Measurements from ENCODE around the gene IGFBP1.
A peak's percentile ranks its signal among the peaks of the same experiment; 100 is the strongest.

Gene IGFBP1

GRCh38 chr7:45902820-45903219 lies 14.5 kb downstream of the IGFBP1 start:
- DNase-seq (ENCODE audit: low read depth in 2 of 2), result no peak

- DNase-seq (ENCODE audit: low read depth in 2 of 2), result no peak
Measured at GRCh38 chr7:45909561-45909960, 21.3 kb downstream of the IGFBP1 start.

DNA sequence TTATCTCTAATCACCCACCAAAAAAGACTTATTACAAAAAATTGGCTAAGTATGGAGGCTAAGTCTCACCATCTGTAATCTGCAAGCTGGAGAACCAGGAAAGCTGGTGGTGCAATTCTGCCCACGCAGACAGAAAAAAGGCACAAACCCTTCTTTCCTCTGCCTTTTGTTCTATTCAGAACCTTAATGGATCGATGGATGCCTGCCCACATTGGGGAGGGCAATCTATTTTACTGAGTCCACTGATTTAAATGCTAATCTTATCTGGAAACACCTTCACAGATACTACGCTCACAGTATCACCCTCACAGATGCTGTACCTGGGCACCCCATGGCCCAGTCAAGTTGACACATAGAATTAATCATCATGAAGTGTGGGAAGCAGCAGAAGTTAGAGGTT lies 22.6 kb downstream of the IGFBP1 start:
- DNase-seq (ENCODE audit: low read depth in 2 of 2), result no peak

DNA sequence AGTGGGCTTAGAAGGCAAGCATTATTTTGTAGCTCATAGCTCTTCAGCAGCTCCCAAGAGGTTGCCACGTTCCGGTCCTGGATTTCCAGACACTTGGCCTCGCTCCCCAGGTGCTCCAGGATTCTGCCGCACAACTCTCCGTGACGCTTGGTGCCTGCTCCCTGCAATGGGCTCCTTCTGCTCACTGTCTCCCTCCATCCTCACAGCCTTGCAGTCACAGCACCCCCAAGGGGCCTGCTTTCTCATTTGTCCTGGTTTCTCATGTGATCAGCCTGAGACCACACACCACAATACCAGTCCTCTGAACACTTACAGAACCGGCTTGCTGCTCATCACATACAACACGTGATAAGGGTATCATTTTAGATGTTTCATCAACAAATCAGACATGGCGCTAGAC lies 23.0 kb downstream of the IGFBP1 start:
- no peak for DNase-seq (ENCODE audit: low read depth in 2 of 2)

GRCh38 chr7:45912972-45913371 lies 24.7 kb downstream of the IGFBP1 start:
- no peak for DNase-seq (ENCODE audit: low read depth in 2 of 2)

DNA sequence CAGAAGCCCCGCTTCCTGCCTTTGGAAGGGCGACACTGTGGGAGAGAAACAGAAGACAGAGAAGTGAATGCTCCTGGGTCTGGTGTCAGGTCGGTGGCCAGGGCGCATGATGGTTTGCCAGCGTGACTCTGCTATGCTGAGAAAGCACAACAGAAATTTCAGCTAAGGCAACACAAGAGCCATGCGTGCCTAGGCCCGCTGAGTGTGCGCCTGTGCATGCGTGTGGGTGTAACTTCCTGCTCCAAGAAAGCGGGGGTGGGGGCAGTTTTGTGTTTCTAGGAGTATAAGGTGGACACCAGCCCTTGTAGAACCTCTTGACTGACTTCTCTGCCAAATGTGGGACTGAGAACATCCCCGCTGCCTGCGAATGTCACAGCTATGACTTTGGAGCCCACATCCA lies 26.6 kb downstream of the IGFBP1 start:
- no peak for DNase-seq (ENCODE audit: low read depth in 2 of 2)

GRCh38 chr7:45915606-45916005 lies 27.3 kb downstream of the IGFBP1 start:
- no peak for DNase-seq (ENCODE audit: low read depth in 2 of 2)

- DNase-seq (ENCODE audit: low read depth in 2 of 2), result no peak
Measured at GRCh38 chr7:45917064-45917463, 28.8 kb downstream of the IGFBP1 start.

GRCh38 chr7:45917658-45918057 lies 29.4 kb downstream of the IGFBP1 start:
- DNase-seq (ENCODE audit: low read depth in 2 of 2), result peak; percentile 61 to 84

DNA sequence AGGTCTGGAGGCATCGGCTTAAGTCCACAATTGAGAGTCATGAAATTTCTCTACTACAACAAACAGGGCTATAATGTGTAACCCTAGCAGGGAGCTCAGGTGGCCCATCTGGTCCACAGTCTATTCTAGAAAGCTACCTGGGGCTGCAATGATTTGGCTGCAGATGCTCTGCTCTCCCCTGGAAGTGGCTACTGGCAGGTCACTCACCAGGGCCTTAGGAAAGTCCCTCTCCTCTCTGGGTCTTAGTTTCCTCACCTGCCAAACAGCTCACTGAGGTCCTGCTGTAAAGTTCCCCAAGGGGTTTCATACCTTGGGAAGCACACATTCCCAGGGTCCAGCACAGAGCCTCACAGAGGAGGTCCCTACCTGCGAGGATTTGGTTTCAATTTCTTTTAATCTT lies 30.3 kb downstream of the IGFBP1 start:
- no peak for DNase-seq (ENCODE audit: low read depth in 2 of 2)

GRCh38 chr7:45919231-45919784 lies 31.0 kb downstream of the IGFBP1 start:
- DNase-seq (ENCODE audit: low read depth in 2 of 2), result no peak

GRCh38 chr7:45919993-45920459 lies 31.7 kb downstream of the IGFBP1 start:
- DNase-seq (ENCODE audit: low read depth in 2 of 2), result no peak

DNA sequence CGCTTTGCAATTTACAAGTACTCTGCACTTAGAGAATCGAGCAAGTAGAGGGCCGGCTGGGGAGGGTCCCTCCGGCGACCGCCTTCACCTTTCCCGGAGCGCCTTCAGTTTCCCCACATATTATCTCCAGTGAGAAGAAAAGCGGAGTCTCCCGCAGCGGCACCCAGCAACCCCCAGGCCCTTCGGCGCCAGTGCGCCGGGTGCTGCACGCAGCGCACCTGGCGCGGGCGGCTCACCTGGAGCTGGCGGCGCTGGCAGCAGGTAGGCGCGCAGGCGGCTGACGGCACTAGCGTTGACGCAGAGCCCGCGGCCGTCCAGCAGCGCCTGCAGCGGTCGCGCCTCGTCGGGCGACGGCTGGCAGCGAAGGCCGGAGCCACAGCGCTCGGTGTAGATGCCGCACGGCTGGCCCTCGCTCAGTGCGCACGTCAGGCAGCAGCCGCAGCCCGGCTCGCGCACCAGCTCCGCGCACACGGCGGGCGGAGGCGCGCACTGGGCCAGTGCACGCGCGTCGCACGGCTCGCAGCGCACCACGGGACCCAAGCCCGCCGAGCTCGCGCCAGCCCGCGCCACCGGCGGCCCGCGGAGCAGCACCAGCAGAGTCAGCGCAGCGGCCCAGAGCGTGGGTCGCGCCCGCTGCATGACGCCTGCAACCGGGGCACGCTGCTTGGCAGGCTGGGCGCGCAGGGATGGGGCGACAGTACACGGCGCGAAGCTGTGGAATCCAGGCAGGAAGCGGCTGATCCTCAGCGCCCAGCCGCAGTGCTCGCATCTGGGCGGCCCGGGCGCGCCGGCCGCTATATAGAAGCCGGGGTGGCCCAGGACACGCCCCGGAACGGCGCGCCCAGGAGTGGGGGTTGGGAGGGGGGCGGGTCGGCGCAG lies 32.5 kb downstream of the IGFBP1 start, which contains the start of gene IGFBP3:
TSS of gene IGFBP3 (minus strand) at position 771 of the 879 bp plus-strand sequence. CDS start at position 639, 132 bp downstream.
- no peak for DNase-seq (ENCODE audit: low read depth in 2 of 2)

DNA sequence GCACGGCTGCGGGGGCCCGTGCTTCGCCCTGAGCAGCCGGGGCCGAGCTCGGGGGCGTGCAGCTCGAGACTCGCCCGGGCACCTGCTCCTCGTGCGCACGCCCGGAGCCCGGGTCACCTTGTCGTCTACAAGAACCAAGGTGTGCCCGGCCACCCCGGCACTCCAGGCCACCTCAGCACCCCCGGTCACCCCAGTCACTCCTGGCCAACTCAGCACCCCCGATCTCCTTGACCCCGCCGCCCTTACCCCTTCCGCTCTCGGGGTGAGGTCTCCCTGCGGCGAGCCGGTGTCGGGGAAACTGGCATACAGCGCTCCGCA lies 33.1 kb downstream of the IGFBP1 start:
- no peak for DNase-seq (ENCODE audit: low read depth in 2 of 2)

GRCh38 chr7:45921699-45922519 lies 33.6 kb downstream of the IGFBP1 start:
- no peak for DNase-seq (ENCODE audit: low read depth in 2 of 2)

DNA sequence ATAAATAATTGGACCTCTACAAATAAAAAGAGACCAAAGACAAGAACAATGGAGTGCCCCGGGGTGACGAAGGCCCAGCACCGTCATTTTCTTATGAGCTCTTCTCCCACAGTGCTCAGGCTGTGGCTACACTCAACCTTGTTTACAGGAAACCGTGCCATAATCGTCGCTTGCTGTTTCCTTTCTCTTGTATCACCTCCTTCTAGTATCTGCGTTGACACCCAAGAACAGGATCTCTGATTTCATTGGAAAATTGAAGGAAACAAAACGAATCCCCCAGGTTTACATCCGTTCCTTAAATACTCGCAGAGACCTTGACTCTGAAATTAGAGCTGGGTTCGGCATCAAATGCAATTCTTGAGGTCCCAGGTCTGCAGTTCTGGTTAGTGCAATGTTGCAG lies 34.5 kb downstream of the IGFBP1 start:
- DNase-seq (ENCODE audit: low read depth in 2 of 2), result no peak

DNA sequence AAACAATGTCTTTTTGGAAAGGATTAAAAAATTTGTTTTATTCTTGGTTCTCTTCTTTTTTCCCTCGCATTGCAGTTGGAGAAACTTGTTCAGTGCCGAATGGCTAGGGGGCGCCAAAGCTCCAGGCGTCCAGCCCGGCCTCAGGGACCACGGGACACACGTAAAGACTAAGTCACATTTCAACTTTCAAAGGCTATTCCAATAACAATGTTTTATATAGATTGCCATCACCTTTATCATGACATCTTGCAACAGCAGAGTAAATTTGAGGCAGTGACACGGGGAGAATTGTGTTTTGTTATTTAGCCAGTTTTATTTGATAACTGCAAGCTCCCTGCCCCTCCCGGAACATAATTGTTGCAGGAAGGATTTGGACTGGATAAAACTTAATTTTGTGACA lies 35.0 kb downstream of the IGFBP1 start:
- DNase-seq (ENCODE audit: low read depth in 2 of 2), result peak; percentile 49 to 59

DNA sequence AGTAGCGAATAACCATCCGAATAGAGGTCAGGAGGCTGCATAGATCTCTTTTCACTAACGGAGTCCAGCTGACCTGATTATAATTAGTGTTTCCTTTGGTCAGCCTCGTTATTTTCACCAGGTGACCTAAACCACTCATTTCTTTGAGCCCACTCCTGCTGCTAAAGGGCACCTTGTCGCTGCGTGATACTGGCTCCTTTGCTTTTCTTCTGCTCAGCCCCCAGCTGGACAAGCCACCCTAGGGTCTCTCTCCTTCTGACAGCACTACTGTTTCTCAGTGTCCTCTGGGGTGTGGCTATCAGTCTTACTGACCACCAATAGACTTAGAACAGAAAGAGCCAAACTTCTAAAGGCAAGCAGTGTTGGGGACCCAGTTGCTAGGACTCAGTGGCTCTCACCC lies 35.5 kb downstream of the IGFBP1 start:
- DNase-seq (ENCODE audit: low read depth in 2 of 2), result no peak

- no peak for DNase-seq (ENCODE audit: low read depth in 2 of 2)
Measured at GRCh38 chr7:45924283-45924682, 36.0 kb downstream of the IGFBP1 start.

DNA sequence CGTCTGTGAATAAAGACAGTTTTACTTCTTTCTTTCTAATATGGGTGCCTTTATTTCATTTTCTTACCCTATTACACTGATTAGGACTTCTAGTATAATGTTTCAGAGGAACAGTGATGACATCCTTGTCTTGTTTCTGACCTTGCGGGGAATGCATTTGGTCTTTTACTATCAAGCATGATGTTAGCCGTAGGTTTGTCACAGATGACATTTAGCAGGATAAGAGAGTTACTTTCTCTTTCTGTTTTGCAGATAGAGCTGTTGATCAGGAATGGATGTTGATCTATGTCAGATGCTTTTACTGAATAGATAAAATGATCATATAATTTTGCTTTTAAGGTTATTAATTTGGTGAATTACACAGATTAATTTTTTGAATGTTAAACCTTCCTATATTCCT lies 39.4 kb downstream of the IGFBP1 start:
- DNase-seq (ENCODE audit: low read depth in 2 of 2), result no peak

- no peak for DNase-seq (ENCODE audit: low read depth in 2 of 2)
Measured at GRCh38 chr7:45930967-45931366, 42.7 kb downstream of the IGFBP1 start.

- no peak for DNase-seq (ENCODE audit: low read depth in 2 of 2)
Measured at GRCh38 chr7:45937301-45937700, 49.0 kb downstream of the IGFBP1 start.

DNA sequence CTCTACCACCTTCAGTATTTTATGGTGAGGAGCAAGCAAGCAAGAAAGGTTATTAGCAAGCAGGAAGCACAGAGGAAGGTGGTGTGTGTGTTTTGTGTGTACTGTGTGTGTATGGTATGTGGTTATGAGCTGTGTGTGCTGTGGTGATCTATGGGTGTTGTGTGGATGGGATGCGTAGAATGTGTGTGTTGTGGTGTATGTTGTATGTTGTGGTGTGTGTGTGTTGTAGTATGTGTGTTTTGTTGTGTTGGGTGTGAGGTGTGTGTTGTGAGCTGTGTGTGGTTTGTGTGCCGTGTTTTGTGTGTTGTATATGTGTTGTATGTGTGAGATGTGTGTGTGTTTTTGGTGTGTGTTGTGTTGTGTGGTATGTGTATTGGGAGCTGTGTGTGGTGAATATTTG lies 49.6 kb downstream of the IGFBP1 start:
- DNase-seq (ENCODE audit: low read depth in 2 of 2), result no peak
